K562 (cell line): ENCODE measurements around the gene KLHL8. TPM values are rescaled to one million over a fixed set of nuclear protein-coding genes. Genes with fewer than 3 reads are reported as not detected.

ENCODE experiments used
- ATAC-seq: fragments of 200-7000 bp; cut with Tn5 transposase; 3 replicates; pipeline ENCODE4 v1.9.1; 2020; ENCODE audit warnings: moderate library complexity
- BruUV-seq: library from RNA; stranded (reverse); fragments of 400-500 nt; replicated peaks from 2 replicates; lab custom pipeline; 2021; lab: Mats Ljungman, UMichigan
- CTCF ChIA-PET: fragments of 300-600 bp; formaldehyde crosslinking; extraction: SDS; loops from one replicate; lab custom pipeline; 2021; ENCODE audit warnings: low intra/inter-chr PET ratio; lab: Yijun Ruan, JAX
- POLR2A ChIA-PET: fragments of 300-600, 350-650 bp; sonication (Branson Sonifier 250); formaldehyde crosslinking; extraction: SDS; loops from one replicate; lab custom pipeline; 2021; ENCODE audit warnings: antibody characterized with exemption, inconsistent platforms; lab: Yijun Ruan, JAX
- DNase-seq, 4 experiments: peaks; one replicate each; pipeline versions ENCODE4 v3.0.0 to v3.0.0-alpha.2; 2011 to 2018; ENCODE audit warnings: low spot score in 3 of 4, mixed read lengths in 3 of 4; ENCODE audit errors: extremely low read depth in 1 of 4
- FAIRE-seq: peaks from 2 replicates; lab custom pipeline; 2011; peaks lifted over from hg19 to GRCh38; lab: Jason Lieb, UNC
- H2AFZ ChIP-seq: 2 replicates; pipeline ENCODE4 v1.6.0; 2011; ENCODE audit warnings: low read depth, low read length, control low read depth, inconsistent platforms
- H3K27ac ChIP-seq: fragments of 200-600 bp; 3 replicates; pipeline ENCODE4 v1.8.0; 2011; ENCODE audit warnings: low read depth, mild to moderate bottlenecking, control low read depth, inconsistent platforms, low read length, moderate library complexity, mixed read lengths; ENCODE audit errors: extremely low read depth
- H3K27me3 ChIP-seq, 2 experiments: fragments of 300-600 bp in 1 of 2; 2 replicates in 1 of 2; 3 replicates in 1 of 2; pipeline versions ENCODE4 v1.6.0 to v1.8.0; 2011; ENCODE audit warnings: inconsistent platforms in 2 of 2, low read length in 2 of 2, mild to moderate bottlenecking in 1 of 2, mixed read lengths in 1 of 2, moderate library complexity in 1 of 2; ENCODE audit not compliant: control insufficient read depth in 2 of 2, insufficient read depth in 2 of 2
- H3K36me3 ChIP-seq: fragments of 300-600 bp; 3 replicates; pipeline ENCODE4 v1.8.0; 2011; ENCODE audit warnings: mild to moderate bottlenecking, low read length, inconsistent platforms; ENCODE audit not compliant: control insufficient read depth, insufficient read depth
- H3K4me1 ChIP-seq, 2 experiments: fragments of 200-600 bp in 1 of 2; replicated peaks in 1 of 2; 2 replicates in 1 of 2; 3 replicates in 1 of 2; pipeline versions ENCODE4 v1.5.1 to v1.8.0; 2011; ENCODE audit warnings: inconsistent platforms in 2 of 2, low read length in 2 of 2, mild to moderate bottlenecking in 1 of 2, mixed read lengths in 1 of 2, moderate library complexity in 1 of 2; ENCODE audit not compliant: control insufficient read depth in 2 of 2, insufficient read depth in 2 of 2
- H3K4me2 ChIP-seq: 2 replicates; pipeline ENCODE4 v1.6.1; 2011; ENCODE audit warnings: low read length, control low read depth, inconsistent platforms, mixed read lengths; ENCODE audit not compliant: insufficient read depth
- H3K4me3 ChIP-seq: fragments of 200-600 bp; sonication (generic), shearing (Covaris generic); 2 replicates; pipeline ENCODE4 v1.5.1; 2016; ENCODE audit warnings: control low read depth, inconsistent platforms
- H3K79me2 ChIP-seq: fragments of 200-600 bp; 3 replicates; pipeline ENCODE4 v1.8.0; 2011; ENCODE audit warnings: low read length, inconsistent platforms; ENCODE audit not compliant: control insufficient read depth, insufficient read depth
- H3K9ac ChIP-seq, 2 experiments: 2 replicates each; pipeline versions ENCODE4 v1.6.0 to v1.6.1; 2011; ENCODE audit warnings: low read depth in 2 of 2, low read length in 2 of 2, control low read depth in 1 of 2, inconsistent platforms in 1 of 2, mild to moderate bottlenecking in 1 of 2, mixed read lengths in 1 of 2; ENCODE audit not compliant: insufficient read depth in 1 of 2
- H3K9me1 ChIP-seq: one replicate; pipeline ENCODE4 v1.6.0; 2011; ENCODE audit warnings: inconsistent platforms, mild to moderate bottlenecking, low read length, moderate library complexity; ENCODE audit not compliant: control insufficient read depth, insufficient read depth
- H3K9me3 ChIP-seq: replicated peaks from 2 replicates; pipeline ENCODE4 v1.5.1; 2011; ENCODE audit warnings: low read depth, low read length, inconsistent platforms; ENCODE audit not compliant: control insufficient read depth, insufficient read depth
- H4K20me1 ChIP-seq: replicated peaks from 2 replicates; pipeline ENCODE4 v1.6.1; 2011; ENCODE audit warnings: low read length, inconsistent platforms, mixed read lengths; ENCODE audit not compliant: control insufficient read depth, insufficient read depth
- CBX5 ChIP-seq: IDR thresholded peaks from 2 replicates; pipeline ENCODE4 v1.6.1; 2014; ENCODE audit warnings: low read depth, borderline replicate concordance
- CREB5 ChIP-seq: fragments of 250-450 bp; sonication (Bioruptor Pico); IDR thresholded peaks from 2 replicates; pipeline ENCODE4 v1.5.0; 2020; ENCODE audit warnings: mild to moderate bottlenecking
- E2F4 ChIP-seq: sonication (generic); formaldehyde crosslinking; IDR thresholded peaks from 2 replicates; pipeline ENCODE4 v1.8.0; 2022; ENCODE audit warnings: mild to moderate bottlenecking, low read depth, missing genetic modification reagents
- IRF2 ChIP-seq: sonication (generic); formaldehyde crosslinking; IDR thresholded peaks from 2 replicates; pipeline ENCODE4 v1.8.1; 2022; ENCODE audit warnings: mild to moderate bottlenecking, missing genetic modification reagents
- OTX1 ChIP-seq: fragments of 450-650 bp; formaldehyde crosslinking; IDR thresholded peaks from 2 replicates; pipeline ENCODE4 v1.4.0; 2022; ENCODE audit warnings: mild to moderate bottlenecking
- PCBP1 ChIP-seq: fragments of 200-400 bp; formaldehyde crosslinking; IDR thresholded peaks from 2 replicates; pipeline ENCODE4 v1.6.1; 2018; ENCODE audit warnings: mild to moderate bottlenecking, low read depth, low read length; ENCODE audit not compliant: poor library complexity, severe bottlenecking
- THRAP3 ChIP-seq: fragments of 450-650 bp; IDR thresholded peaks from 2 replicates; pipeline ENCODE4 v1.6.1; 2016; ENCODE audit warnings: mild to moderate bottlenecking, inconsistent platforms, borderline replicate concordance
- ZNF695 ChIP-seq: fragments of 450-650 bp; formaldehyde crosslinking; IDR thresholded peaks from 2 replicates; pipeline ENCODE4 v1.4.0; 2020; ENCODE audit warnings: mild to moderate bottlenecking, moderate library complexity
- ZNF696 ChIP-seq: fragments of 250-450 bp; sonication (Bioruptor Pico); conservative IDR thresholded peaks from 2 replicates; pipeline ENCODE4 v1.4.0; 2020; ENCODE audit warnings: mild to moderate bottlenecking, moderate library complexity
- ZNF780A ChIP-seq: fragments of 250-450 bp; sonication (Bioruptor Pico); IDR thresholded peaks from 2 replicates; pipeline ENCODE4 v1.5.0; 2021; ENCODE audit warnings: mild to moderate bottlenecking
- WGBS: fragments of 100-300 bp; shearing (Covaris generic); methylation state at CpG from one replicate; pipeline ENCODE4 v1.1.6; 2016; ENCODE audit warnings: low coverage, mixed read lengths; ENCODE audit not compliant: insufficient coverage; ENCODE audit errors: missing lambda C conversion rate; 5-methylcytosine and 5-hydroxymethylcytosine counted together
- in situ Hi-C: fragments of 300-500 bp; cut with MboI; formaldehyde crosslinking; loops from 4 replicates; pipeline ENCODE4 v1.15.0; 2018; ENCODE audit warnings: inconsistent platforms, mixed read lengths
- intact Hi-C: fragments of 100-400 bp; cut with micrococcal nuclease; formaldehyde crosslinking; loops from 2 replicates; pipeline ENCODE4 v1.14.2; 2022
- polyA plus RNA-seq, 8 experiments: library from polyadenylated mRNA; depleted of rRNA in 4 of 8; stranded (reverse) in 5 of 8; unstranded in 3 of 8; fragments of >200 nt; fragmentation: Nextera tagmentation in 2 of 8; fragmentation: Illumina TruSeq in 1 of 8; extraction: Ambion mirVana in 2 of 8; extraction: Trizol in 1 of 8; gene quantifications; 2 replicates each; pipeline versions ENCODE4 v1.2.1 to v1.2.3, GENCODE V29; 2011 to 2014; ENCODE audit warnings: inconsistent platforms in 1 of 8, missing spikeins in 1 of 8
- total RNA-seq, 7 experiments: library from RNA; depleted of rRNA in 6 of 7; stranded (reverse); fragments of >200 nt in 6 of 7; fragmentation: Illumina TruSeq in 2 of 7; extraction: Trizol in 2 of 7; gene quantifications; 2 replicates each; pipeline versions ENCODE4 v1.2.1 to v1.2.3, GENCODE V29; 2011 to 2021; ENCODE audit warnings: low replicate concordance in 1 of 7

KLHL8 gene
- total and polyA plus RNA-seq, 9 of the 15 experiments (the other 6 are each of a cell fraction or from before 2014, with no cell fraction given), result 8.7 to 25.3 (median 15.7) TPM

DNA sequence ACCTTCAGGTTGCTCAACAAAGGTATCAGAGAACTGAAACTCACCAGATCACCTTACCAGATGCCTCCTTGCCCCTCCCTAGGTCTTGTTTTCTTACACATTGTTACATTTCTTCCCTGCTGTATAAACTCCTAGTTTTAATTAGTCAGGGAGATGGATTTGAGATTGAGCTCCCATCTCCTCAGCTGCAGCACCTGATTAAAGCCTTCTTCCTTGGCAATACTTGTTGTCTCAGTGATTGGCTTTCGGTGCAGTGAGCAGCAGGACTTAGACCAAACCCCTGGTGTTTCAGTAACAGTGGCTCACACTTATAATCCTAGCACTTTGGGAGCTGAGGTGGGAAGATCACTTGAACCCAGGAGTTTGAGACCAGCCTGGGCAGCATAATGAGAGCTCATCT, 42.5 kb upstream of the KLHL8 start:
- no peak overlapping the region for H3K27ac ChIP-seq
- no peak overlapping the region for H3K4me2 ChIP-seq
- in situ Hi-C loops, result loop anchor here (10.0 kb wide), 1 partner anchor 582 kb away; no protein-coding TSS in a partner anchor
- TF ChIP-seq CREB5 (CRISPR knock-in tag) (no peak), CBX5 (0 out of 2 replicates have a peak, but pooled peaks have one; percentile 12)
- H3K9me3 ChIP-seq, result no peaks in the 10 kb centered on the region
- ATAC-seq (no peak), DNase-seq (no peak), FAIRE-seq (no peak)
- no peaks in the 10 kb centered on the region for H4K20me1 ChIP-seq
- BruUV-seq, result no TSS peak
- no peaks in the 10 kb centered on the region; a peak in 1 of 5 replicates for H3K27me3 ChIP-seq
- ChIA-PET CTCF (no interaction called here), POLR2A (interaction anchor here (0.6 kb wide), 1 partner anchor 128 kb away, joined by 3 read pairs; the partner anchor contains the start of gene HSD17B11)
- no peaks in the 10 kb centered on the region for H3K4me1 ChIP-seq
- H3K9me1 ChIP-seq, result no peaks in the 10 kb centered on the region
- WGBS, result 0% methylated on average over 1 of the region's 1 CpG
- no peaks in the 10 kb centered on the region for H3K79me2 ChIP-seq
- H3K4me3 ChIP-seq, result no peak overlapping the region
- intact Hi-C loops, result no loop called here
- no peak overlapping the region for H2AFZ ChIP-seq
- H3K9ac ChIP-seq, result no peak overlapping the region
- H3K36me3 ChIP-seq, result no peaks in the 10 kb centered on the region

GRCh38 chr4:87260477-87260876, 40.1 kb upstream of the KLHL8 start:
- Histone ChIP-seq H3K27ac (no peak overlapping the region), H3K4me3 (no peak overlapping the region), H4K20me1 (no peaks in the 10 kb centered on the region), H3K9ac (no peak overlapping the region)
- no peak for FAIRE-seq
- POLR2A ChIA-PET, result no interaction called here
- no peak for TF ChIP-seq PCBP1
- no peak for TF ChIP-seq ZNF695 (CRISPR knock-in tag)
- no peak for TF ChIP-seq ZNF780A (CRISPR knock-in tag)
- TF ChIP-seq THRAP3, result no peak
- no peak for TF ChIP-seq ZNF696 (CRISPR knock-in tag)
- TF ChIP-seq E2F4, result no peak
- TF ChIP-seq IRF2 (CRISPR knock-in tag), result no peak
- no peak for TF ChIP-seq OTX1 (CRISPR knock-in tag)
- TF ChIP-seq, all 486 proteins: peak for 0
- 0% methylated on average over 2 of the region's 2 CpGs for WGBS
- BruUV-seq, result no TSS peak
- H3K9me1 ChIP-seq, result no peaks in the 10 kb centered on the region
- H2AFZ ChIP-seq, result no peak overlapping the region
- H3K4me2 ChIP-seq, result no peak overlapping the region
- ATAC-seq, result no peak
- intact Hi-C loops, result no loop called here
- no peaks in the 10 kb centered on the region for H3K9me3 ChIP-seq
- CTCF ChIA-PET, result no interaction called here
- H3K4me1 ChIP-seq, result no peaks in the 10 kb centered on the region
- no peak for DNase-seq
- in situ Hi-C loops, result loop anchor here (10.0 kb wide), 1 partner anchor 584 kb away; no protein-coding TSS in a partner anchor
- H3K36me3 ChIP-seq, result no peaks in the 10 kb centered on the region
- no peaks in the 10 kb centered on the region for H3K79me2 ChIP-seq
- no peaks in the 10 kb centered on the region for H3K27me3 ChIP-seq
